K562 (cell line): Measurements from ENCODE around the gene TRIO. TPM values are rescaled to one million over a fixed set of nuclear protein-coding genes. Genes with fewer than 3 reads are reported as not detected.

ENCODE experiments used
- ATAC-seq: fragments of 200-7000 bp; cut with Tn5 transposase; 3 replicates; pipeline ENCODE4 v1.9.1; 2020; ENCODE audit warnings: moderate library complexity
- BruUV-seq: library from RNA; stranded (reverse); fragments of 400-500 nt; replicated peaks from 2 replicates; lab custom pipeline; 2021; lab: Mats Ljungman, UMichigan
- CTCF ChIA-PET: fragments of 300-600 bp; formaldehyde crosslinking; extraction: SDS; loops from one replicate; lab custom pipeline; 2021; ENCODE audit warnings: low intra/inter-chr PET ratio; lab: Yijun Ruan, JAX
- POLR2A ChIA-PET: fragments of 300-600, 350-650 bp; sonication (Branson Sonifier 250); formaldehyde crosslinking; extraction: SDS; loops from one replicate; lab custom pipeline; 2021; ENCODE audit warnings: antibody characterized with exemption, inconsistent platforms; lab: Yijun Ruan, JAX
- DNase-seq, 4 experiments: peaks; one replicate each; pipeline versions ENCODE4 v3.0.0 to v3.0.0-alpha.2; 2011 to 2018; ENCODE audit warnings: low spot score in 3 of 4, mixed read lengths in 3 of 4; ENCODE audit errors: extremely low read depth in 1 of 4
- FAIRE-seq: peaks from 2 replicates; lab custom pipeline; 2011; peaks lifted over from hg19 to GRCh38; lab: Jason Lieb, UNC
- H2AFZ ChIP-seq: 2 replicates; pipeline ENCODE4 v1.6.0; 2011; ENCODE audit warnings: low read depth, low read length, control low read depth, inconsistent platforms
- H3K27ac ChIP-seq: fragments of 200-600 bp; 3 replicates; pipeline ENCODE4 v1.8.0; 2011; ENCODE audit warnings: low read depth, mild to moderate bottlenecking, control low read depth, inconsistent platforms, low read length, moderate library complexity, mixed read lengths; ENCODE audit errors: extremely low read depth
- H3K27me3 ChIP-seq, 2 experiments: fragments of 300-600 bp in 1 of 2; 2 replicates in 1 of 2; 3 replicates in 1 of 2; pipeline versions ENCODE4 v1.6.0 to v1.8.0; 2011; ENCODE audit warnings: inconsistent platforms in 2 of 2, low read length in 2 of 2, mild to moderate bottlenecking in 1 of 2, mixed read lengths in 1 of 2, moderate library complexity in 1 of 2; ENCODE audit not compliant: control insufficient read depth in 2 of 2, insufficient read depth in 2 of 2
- H3K36me3 ChIP-seq: fragments of 300-600 bp; 3 replicates; pipeline ENCODE4 v1.8.0; 2011; ENCODE audit warnings: mild to moderate bottlenecking, low read length, inconsistent platforms; ENCODE audit not compliant: control insufficient read depth, insufficient read depth
- H3K4me1 ChIP-seq, 2 experiments: fragments of 200-600 bp in 1 of 2; replicated peaks in 1 of 2; 2 replicates in 1 of 2; 3 replicates in 1 of 2; pipeline versions ENCODE4 v1.5.1 to v1.8.0; 2011; ENCODE audit warnings: inconsistent platforms in 2 of 2, low read length in 2 of 2, mild to moderate bottlenecking in 1 of 2, mixed read lengths in 1 of 2, moderate library complexity in 1 of 2; ENCODE audit not compliant: control insufficient read depth in 2 of 2, insufficient read depth in 2 of 2
- H3K4me2 ChIP-seq: 2 replicates; pipeline ENCODE4 v1.6.1; 2011; ENCODE audit warnings: low read length, control low read depth, inconsistent platforms, mixed read lengths; ENCODE audit not compliant: insufficient read depth
- H3K4me3 ChIP-seq: fragments of 200-600 bp; sonication (generic), shearing (Covaris generic); 2 replicates; pipeline ENCODE4 v1.5.1; 2016; ENCODE audit warnings: control low read depth, inconsistent platforms
- H3K79me2 ChIP-seq: fragments of 200-600 bp; 3 replicates; pipeline ENCODE4 v1.8.0; 2011; ENCODE audit warnings: low read length, inconsistent platforms; ENCODE audit not compliant: control insufficient read depth, insufficient read depth
- H3K9ac ChIP-seq, 2 experiments: 2 replicates each; pipeline versions ENCODE4 v1.6.0 to v1.6.1; 2011; ENCODE audit warnings: low read depth in 2 of 2, low read length in 2 of 2, control low read depth in 1 of 2, inconsistent platforms in 1 of 2, mild to moderate bottlenecking in 1 of 2, mixed read lengths in 1 of 2; ENCODE audit not compliant: insufficient read depth in 1 of 2
- H3K9me1 ChIP-seq: one replicate; pipeline ENCODE4 v1.6.0; 2011; ENCODE audit warnings: inconsistent platforms, mild to moderate bottlenecking, low read length, moderate library complexity; ENCODE audit not compliant: control insufficient read depth, insufficient read depth
- H3K9me3 ChIP-seq: replicated peaks from 2 replicates; pipeline ENCODE4 v1.5.1; 2011; ENCODE audit warnings: low read depth, low read length, inconsistent platforms; ENCODE audit not compliant: control insufficient read depth, insufficient read depth
- H4K20me1 ChIP-seq: replicated peaks from 2 replicates; pipeline ENCODE4 v1.6.1; 2011; ENCODE audit warnings: low read length, inconsistent platforms, mixed read lengths; ENCODE audit not compliant: control insufficient read depth, insufficient read depth
- CREM ChIP-seq: IDR thresholded peaks from 2 replicates; pipeline ENCODE4 v1.6.1; 2014; ENCODE audit warnings: antibody characterized with exemption, low read depth
- GTF2A2 ChIP-seq: IDR thresholded peaks from 2 replicates; pipeline ENCODE4 v1.6.1; 2016; ENCODE audit warnings: mild to moderate bottlenecking, missing genetic modification characterization, missing compliant biosample characterization
- HMG20B ChIP-seq: fragments of 250-450 bp; sonication (Bioruptor Pico); IDR thresholded peaks from 2 replicates; pipeline ENCODE4 v1.5.0; 2021; ENCODE audit warnings: mild to moderate bottlenecking
- KHSRP ChIP-seq: fragments of 450-650 bp; IDR thresholded peaks from 2 replicates; pipeline ENCODE4 v1.6.1; 2017
- NFIC ChIP-seq: fragments of 450-650 bp; IDR thresholded peaks from 2 replicates; pipeline ENCODE4 v1.6.1; 2017; ENCODE audit warnings: mild to moderate bottlenecking, inconsistent platforms
- NFXL1 ChIP-seq: fragments of 450-650 bp; formaldehyde crosslinking; IDR thresholded peaks from 2 replicates; pipeline ENCODE4 v1.4.0; 2021; ENCODE audit warnings: mild to moderate bottlenecking
- PYGO2 ChIP-seq: fragments of 450-650 bp; IDR thresholded peaks from 2 replicates; pipeline ENCODE4 v1.6.1; 2016; ENCODE audit warnings: mild to moderate bottlenecking, missing genetic modification characterization, moderate library complexity, missing compliant biosample characterization
- RNF2 ChIP-seq: sonication (generic); IDR thresholded peaks from 2 replicates; pipeline ENCODE4 v1.6.1; 2016
- SNIP1 ChIP-seq: fragments of 450-650 bp; IDR thresholded peaks from 2 replicates; pipeline ENCODE4 v1.7.1; 2017; ENCODE audit warnings: low read depth, mild to moderate bottlenecking
- TCF3 ChIP-seq: sonication (generic); formaldehyde crosslinking; IDR thresholded peaks from 2 replicates; pipeline ENCODE4 v1.4.0; 2020; ENCODE audit warnings: mild to moderate bottlenecking, missing genetic modification reagents
- THRA ChIP-seq: fragments of 450-650 bp; IDR thresholded peaks from 2 replicates; pipeline ENCODE4 v1.6.1; 2017; ENCODE audit warnings: mild to moderate bottlenecking, moderate library complexity
- THRB ChIP-seq: fragments of 450-650 bp; formaldehyde crosslinking; conservative IDR thresholded peaks from 2 replicates; pipeline ENCODE4 v1.4.0; 2022; ENCODE audit warnings: mild to moderate bottlenecking, missing genetic modification characterization
- ZBTB2 ChIP-seq: fragments of 450-650 bp; IDR thresholded peaks from 2 replicates; pipeline ENCODE4 v1.6.1; 2016; ENCODE audit warnings: antibody characterized with exemption
- ZNF766 ChIP-seq: fragments of 200-800 bp; sonication (Bioruptor generic); conservative IDR thresholded peaks from 2 replicates; pipeline ENCODE4 v1.6.1; 2016; ENCODE audit warnings: missing genetic modification characterization, missing compliant biosample characterization
- WGBS: fragments of 100-300 bp; shearing (Covaris generic); methylation state at CpG from one replicate; pipeline ENCODE4 v1.1.6; 2016; ENCODE audit warnings: low coverage, mixed read lengths; ENCODE audit not compliant: insufficient coverage; ENCODE audit errors: missing lambda C conversion rate; 5-methylcytosine and 5-hydroxymethylcytosine counted together
- in situ Hi-C: fragments of 300-500 bp; cut with MboI; formaldehyde crosslinking; loops from 4 replicates; pipeline ENCODE4 v1.15.0; 2018; ENCODE audit warnings: inconsistent platforms, mixed read lengths
- intact Hi-C: fragments of 100-400 bp; cut with micrococcal nuclease; formaldehyde crosslinking; loops from 2 replicates; pipeline ENCODE4 v1.14.2; 2022
- polyA plus RNA-seq, 8 experiments: library from polyadenylated mRNA; depleted of rRNA in 4 of 8; stranded (reverse) in 5 of 8; unstranded in 3 of 8; fragments of >200 nt; fragmentation: Nextera tagmentation in 2 of 8; fragmentation: Illumina TruSeq in 1 of 8; extraction: Ambion mirVana in 2 of 8; extraction: Trizol in 1 of 8; gene quantifications; 2 replicates each; pipeline versions ENCODE4 v1.2.1 to v1.2.3, GENCODE V29; 2011 to 2014; ENCODE audit warnings: inconsistent platforms in 1 of 8, missing spikeins in 1 of 8
- total RNA-seq, 7 experiments: library from RNA; depleted of rRNA in 6 of 7; stranded (reverse); fragments of >200 nt in 6 of 7; fragmentation: Illumina TruSeq in 2 of 7; extraction: Trizol in 2 of 7; gene quantifications; 2 replicates each; pipeline versions ENCODE4 v1.2.1 to v1.2.3, GENCODE V29; 2011 to 2021; ENCODE audit warnings: low replicate concordance in 1 of 7
- TF ChIP-seq, protein P1 (sequence below), 2 experiments: fragments of 250-450 bp in 1 of 2; fragments of 450-650 bp in 1 of 2; sonication (Bioruptor Pico) in 1 of 2; IDR thresholded peaks; 2 replicates each; pipeline versions ENCODE4 v1.6.1 to v1.8.0; 2016 to 2021; ENCODE audit warnings: mild to moderate bottlenecking in 2 of 2, moderate library complexity in 2 of 2, missing compliant biosample characterization in 1 of 2, missing genetic modification characterization in 1 of 2
- TF ChIP-seq, protein P2 (sequence below): fragments of 450-650 bp; formaldehyde crosslinking; IDR thresholded peaks from 2 replicates; pipeline ENCODE4 v1.4.0; 2020; ENCODE audit warnings: mild to moderate bottlenecking, moderate library complexity

Gene TRIO
- total and polyA plus RNA-seq, 9 of the 15 experiments (the other 6 are each of a cell fraction or from before 2014, with no cell fraction given): 0.24 to 5.0 (median 1.1) TPM

- Histone ChIP-seq H4K20me1 (no peaks in the 10 kb centered on the region), H3K9me3 (no peaks in the 10 kb centered on the region), H3K9ac (no peak overlapping the region), H3K9me1 (no peaks in the 10 kb centered on the region), H3K4me2 (no peak overlapping the region), H3K36me3 (no peaks in the 10 kb centered on the region), H3K4me1 (no peaks in the 10 kb centered on the region), H3K4me3 (no peak overlapping the region), H3K27ac (no peak overlapping the region), H3K79me2 (no peaks in the 10 kb centered on the region), H3K27me3 (peaks cover 13 to 40% of the 10 kb centered on the region in 2 experiments; a peak in 4 of 5 replicates), H2AFZ (no peak overlapping the region)
- intact Hi-C loops: no loop called here
- in situ Hi-C loops: no loop called here
- ChIA-PET POLR2A (interaction anchor here (0.6 to 1.5 kb wide), 2 partner anchors 8 to 1086 kb away, joined by 3 read pairs; no protein-coding TSS in a partner anchor), CTCF (no interaction called here)
- 7% methylated on average over 14 of the region's 14 CpGs for WGBS
- DNase-seq: no peak
- no TSS peak for BruUV-seq
- FAIRE-seq: no peak
- ATAC-seq: no peak
- TF ChIP-seq GTF2A2 (tag): no peak
- no peak for TF ChIP-seq TCF3 (CRISPR knock-in tag)
- TF ChIP-seq PYGO2 (tag): no peak
- TF ChIP-seq ZNF766 (CRISPR knock-in tag): no peak
- TF ChIP-seq, protein P1, sequence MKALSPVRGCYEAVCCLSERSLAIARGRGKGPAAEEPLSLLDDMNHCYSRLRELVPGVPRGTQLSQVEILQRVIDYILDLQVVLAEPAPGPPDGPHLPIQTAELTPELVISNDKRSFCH (CRISPR knock-in tag; IDR thresholded peaks at IDR 0.05): no peak
- TF ChIP-seq, protein P1 (tag; IDR thresholded peaks at IDR 0.05): no peak
- TF ChIP-seq THRB (CRISPR knock-in tag): no peak
- TF ChIP-seq, protein P2, sequence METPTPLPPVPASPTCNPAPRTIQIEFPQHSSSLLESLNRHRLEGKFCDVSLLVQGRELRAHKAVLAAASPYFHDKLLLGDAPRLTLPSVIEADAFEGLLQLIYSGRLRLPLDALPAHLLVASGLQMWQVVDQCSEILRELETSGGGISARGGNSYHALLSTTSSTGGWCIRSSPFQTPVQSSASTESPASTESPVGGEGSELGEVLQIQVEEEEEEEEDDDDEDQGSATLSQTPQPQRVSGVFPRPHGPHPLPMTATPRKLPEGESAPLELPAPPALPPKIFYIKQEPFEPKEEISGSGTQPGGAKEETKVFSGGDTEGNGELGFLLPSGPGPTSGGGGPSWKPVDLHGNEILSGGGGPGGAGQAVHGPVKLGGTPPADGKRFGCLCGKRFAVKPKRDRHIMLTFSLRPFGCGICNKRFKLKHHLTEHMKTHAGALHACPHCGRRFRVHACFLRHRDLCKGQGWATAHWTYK (CRISPR knock-in tag): no peak
- no peak for TF ChIP-seq NFIC
- TF ChIP-seq NFXL1 (CRISPR knock-in tag): no peak
- TF ChIP-seq THRA: no peak
- no peak for TF ChIP-seq RNF2
- TF ChIP-seq HMG20B (CRISPR knock-in tag): no peak
- no peak for TF ChIP-seq SNIP1
- no peak for TF ChIP-seq KHSRP
- TF ChIP-seq ZBTB2: no peak
- TF ChIP-seq CREM: no peak
These were observed 265.9 kb downstream of the TRIO start for GRCh38 chr5:14408969-14409586.
